Body of pancreas (tissue), 4 donors: ENCODE measurements around the gene ZFP92.

Experiments used
- CTCF ChIP-seq, 7 experiments: fragments of 450-650 bp in 4 of 7; fragments of 200-600 bp in 3 of 7; sonication (generic) in 3 of 7; IDR thresholded peaks; one replicate each; pipeline ENCODE4 v1.5.1; 2016 to 2019; ENCODE audit warnings: antibody characterized with exemption in 7 of 7
- POLR2A ChIP-seq, 3 donors: fragments of 450-650 bp; IDR thresholded peaks; one replicate each; pipeline ENCODE4 v1.6.1; 2016; ENCODE audit warnings: antibody characterized with exemption in 3 of 3, mild to moderate bottlenecking in 2 of 3

DNA sequence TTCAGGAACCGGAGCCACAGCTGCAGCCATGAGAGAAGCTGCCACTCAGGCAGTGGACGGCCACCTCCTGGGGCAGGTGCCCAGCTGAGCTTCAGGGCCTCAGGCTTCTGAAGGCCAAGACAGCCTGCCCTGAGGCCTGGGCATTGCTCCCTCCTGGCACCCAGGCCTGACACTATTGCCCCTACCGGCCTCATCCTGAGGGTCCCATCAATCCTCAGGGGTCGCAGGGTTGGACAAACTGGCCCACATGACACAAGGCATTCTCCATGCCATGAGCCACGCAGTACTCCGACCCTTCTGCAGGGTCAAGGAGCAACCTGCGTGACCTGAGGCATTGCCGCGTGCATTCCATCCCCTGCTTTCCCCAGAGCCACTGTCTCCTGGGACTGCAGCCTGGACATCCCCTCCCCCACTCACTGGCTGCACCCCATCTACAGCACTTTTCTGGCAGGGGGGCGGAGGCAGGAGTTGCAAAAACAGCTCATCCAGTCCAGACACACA is 3.0 kb upstream of the ZFP92 start:
- TF ChIP-seq POLR2A (IDR thresholded peaks at IDR 0.05) (no peak), CTCF (IDR thresholded peaks at IDR 0.05) (no peak)
